K562 treated with DMSO at 1 percent for 4 hours (cell line): Measurements from ENCODE around the gene MAB21L2. TPM values are rescaled to one million over a fixed set of nuclear protein-coding genes. Genes with fewer than 3 reads are reported as not detected.

Experiments
- total RNA-seq: library from RNA; unstranded; fragments of 300-600 nt; gene quantifications from 2 replicates; pipeline ENCODE4 v1.2.3, GENCODE V29; 2022; ENCODE audit not compliant: insufficient read depth

MAB21L2 gene
- not detected in 2 replicates for total RNA-seq

GRCh38 chr4:150582146-150582872 is at the start of gene MAB21L2:
TSS of gene MAB21L2 (plus strand) at chr4:150582151. CDS start at chr4:150583030, 879 bp downstream.

